ENCODE measurements around the gene GRIK2.
"Not testable (repeated sequence)": the region's sequence is repeated elsewhere in the genome, so short reads cannot be mapped to it uniquely, and the experiment has no call there.

GRIK2 gene

GRCh38 chr6:101626269-101626668, 232.8 kb downstream of the GRIK2 start:
- DNase-seq (ENCODE audit: low read depth in 2 of 2): no peak

GRCh38 chr6:101630941-101631340, 237.4 kb downstream of the GRIK2 start:
- DNase-seq (ENCODE audit: low read depth in 2 of 2): no peak

GRCh38 chr6:101633081-101633480, 239.6 kb downstream of the GRIK2 start:
- DNase-seq (ENCODE audit: low read depth in 2 of 2): no peak

GRCh38 chr6:101638865-101639264, 245.4 kb downstream of the GRIK2 start:
- DNase-seq (ENCODE audit: low read depth in 2 of 2): not testable (repeated sequence)

DNA sequence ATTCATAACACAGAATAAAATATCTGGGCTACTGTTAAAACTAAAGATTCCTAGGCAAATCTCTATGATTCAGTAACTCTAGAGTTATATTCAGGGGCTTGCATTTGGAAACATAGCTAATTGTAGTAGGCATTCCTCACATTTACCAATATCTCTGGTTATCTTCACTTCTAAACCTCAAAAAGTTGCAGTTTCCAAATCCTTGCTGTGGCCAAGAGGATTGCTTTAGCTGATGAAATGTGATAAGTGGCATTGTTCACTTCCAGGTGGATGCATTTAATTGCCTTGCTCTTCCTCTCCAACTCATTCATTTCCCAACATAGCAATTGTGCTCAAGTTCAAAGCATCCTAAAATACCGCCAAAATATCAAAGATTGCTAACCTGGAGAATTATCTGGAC, 246.6 kb downstream of the GRIK2 start:
- no peak for DNase-seq (ENCODE audit: low read depth in 2 of 2)

GRCh38 chr6:101645770-101646169, 252.3 kb downstream of the GRIK2 start:
- DNase-seq (ENCODE audit: low read depth in 2 of 2): no peak

GRCh38 chr6:101650402-101651100, 257.0 kb downstream of the GRIK2 start:
- no peak for DNase-seq (ENCODE audit: low read depth in 2 of 2)

GRCh38 chr6:101652079-101652478, 258.6 kb downstream of the GRIK2 start:
- no peak for DNase-seq (ENCODE audit: low read depth in 2 of 2)

DNA sequence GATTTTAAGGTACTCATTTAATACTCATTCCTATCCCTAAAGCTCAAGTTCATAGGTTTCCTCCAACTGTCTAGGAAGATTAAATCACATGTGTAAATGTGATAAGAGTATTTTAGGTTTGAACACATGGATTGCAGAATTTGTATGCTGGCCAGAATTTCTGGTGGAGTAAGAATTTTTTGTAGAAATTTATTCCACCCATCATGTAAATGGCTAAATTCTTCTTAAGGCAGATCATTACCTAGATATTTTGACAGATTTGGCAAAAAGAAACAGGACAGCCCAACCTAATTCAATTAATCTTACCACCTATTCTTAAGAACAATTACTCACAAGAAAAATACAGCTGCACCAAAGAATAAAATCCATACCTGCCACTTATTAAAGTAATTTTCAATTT, 261.6 kb downstream of the GRIK2 start:
- no peak for DNase-seq (ENCODE audit: low read depth in 2 of 2)

- no peak for DNase-seq (ENCODE audit: low read depth in 2 of 2)
Measured at GRCh38 chr6:101662111-101662897, 268.8 kb downstream of the GRIK2 start.

DNA sequence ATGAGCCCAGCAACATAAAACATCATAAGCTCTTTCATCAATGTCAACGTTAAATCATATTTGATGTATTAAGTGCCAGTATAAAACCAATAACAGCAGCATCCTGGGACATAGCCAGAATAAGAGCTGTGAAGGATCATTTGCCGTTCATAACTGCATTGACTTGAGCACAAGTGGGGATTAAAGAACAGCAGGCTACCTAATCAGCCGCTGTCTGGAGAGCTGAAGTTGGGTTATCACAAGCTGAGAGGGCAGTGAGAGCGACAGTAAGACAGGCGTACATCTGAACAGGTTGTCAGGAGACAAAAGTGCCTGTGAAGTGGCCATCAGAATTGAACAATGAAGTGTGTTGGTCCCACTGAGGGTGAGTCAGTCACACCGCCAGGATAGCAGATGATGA, 269.6 kb downstream of the GRIK2 start:
- no peak for DNase-seq (ENCODE audit: low read depth in 2 of 2)

DNA sequence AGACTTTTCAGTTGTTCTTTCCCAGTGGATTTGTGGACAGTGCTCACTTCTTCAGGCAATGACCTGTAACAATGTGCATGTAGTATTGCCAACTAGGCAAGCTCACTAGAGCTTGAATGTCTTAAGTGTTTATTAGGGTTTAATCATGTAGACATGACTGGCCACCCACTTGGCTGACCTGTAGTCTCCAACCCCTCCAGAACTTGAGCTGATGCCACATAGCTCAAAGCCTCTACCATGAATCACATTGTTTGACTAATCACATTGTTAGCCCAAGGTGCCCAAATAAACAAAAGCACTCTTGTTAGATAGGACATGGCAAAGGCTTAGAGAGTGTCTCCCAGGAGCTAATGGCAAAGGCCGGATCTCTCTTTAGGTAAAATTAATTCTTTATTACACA, 272.7 kb downstream of the GRIK2 start:
- DNase-seq (ENCODE audit: low read depth in 2 of 2): no peak

DNA sequence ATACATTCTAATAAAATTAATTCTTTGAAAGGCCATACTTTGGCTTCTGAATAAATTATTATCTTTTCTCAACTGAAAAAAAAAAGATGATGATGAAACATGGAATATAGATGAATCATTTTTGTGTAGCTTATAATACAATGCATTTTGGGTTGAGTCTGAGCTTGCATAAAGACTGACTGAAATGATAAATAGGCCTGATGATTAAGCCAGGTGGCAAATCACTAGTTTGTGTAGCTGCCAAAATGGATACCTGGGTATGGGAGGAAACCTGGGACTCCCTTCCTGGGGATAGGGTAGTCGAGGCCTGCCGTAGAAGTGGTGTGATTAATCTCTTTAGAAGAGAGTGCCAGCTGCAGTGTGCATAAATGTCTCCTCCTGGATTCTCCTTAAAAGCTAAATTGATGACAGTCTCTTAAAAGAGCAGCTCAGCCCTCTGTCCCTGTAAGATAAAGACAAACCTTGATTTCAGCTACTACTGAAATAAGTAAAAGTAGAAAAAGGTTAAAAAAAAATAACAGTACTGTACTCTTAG, 275.1 kb downstream of the GRIK2 start:
- no peak for DNase-seq (ENCODE audit: low read depth in 2 of 2)

DNA sequence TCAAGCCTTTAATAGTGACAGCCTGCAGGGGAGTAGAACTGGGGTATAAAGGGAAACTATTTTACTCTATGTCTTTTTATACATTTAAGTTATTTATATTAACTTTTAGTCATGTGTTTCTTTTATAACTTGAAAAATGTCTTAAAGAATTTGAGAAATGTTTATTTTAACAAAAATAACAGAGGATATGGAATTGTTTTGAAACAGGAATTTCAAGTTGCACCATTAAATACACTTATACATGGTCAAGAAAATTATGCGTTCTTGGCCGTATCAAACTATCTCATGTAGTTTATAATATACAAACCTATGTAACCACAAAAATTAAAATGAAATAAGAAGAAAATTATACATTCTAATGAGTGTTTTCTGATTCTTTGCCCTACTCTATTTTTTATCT, 282.7 kb downstream of the GRIK2 start:
- no peak for DNase-seq (ENCODE audit: low read depth in 2 of 2)

DNA sequence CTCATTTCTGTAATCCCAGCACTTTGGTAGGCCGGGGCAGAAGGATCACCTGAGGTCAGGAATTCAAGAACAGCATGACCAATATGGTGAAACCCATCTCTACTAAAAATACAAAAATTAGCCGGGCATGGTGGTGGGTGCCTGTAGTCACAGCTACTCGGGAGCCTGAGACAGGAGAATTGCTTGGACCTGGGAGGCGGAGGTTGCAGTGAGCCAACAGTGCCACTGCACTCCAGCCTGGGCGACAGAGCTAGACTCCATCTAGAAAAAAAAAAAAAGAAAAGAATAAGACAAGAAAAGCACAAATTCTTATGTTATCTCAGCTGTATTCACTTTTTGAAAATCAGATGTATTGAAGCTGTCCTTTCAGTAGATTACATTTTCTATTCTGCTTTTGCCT, 289.4 kb downstream of the GRIK2 start:
- DNase-seq (ENCODE audit: low read depth in 2 of 2): no peak

- DNase-seq (ENCODE audit: low read depth in 2 of 2): no peak
Measured at GRCh38 chr6:101683884-101684283, 290.4 kb downstream of the GRIK2 start.

- DNase-seq (ENCODE audit: low read depth in 2 of 2): no peak
Measured at GRCh38 chr6:101686653-101687052, 293.1 kb downstream of the GRIK2 start.

- DNase-seq (ENCODE audit: low read depth in 2 of 2): no peak
Measured at GRCh38 chr6:101689156-101689555, 295.6 kb downstream of the GRIK2 start.

GRCh38 chr6:101689695-101690094, 296.2 kb downstream of the GRIK2 start:
- no peak for DNase-seq (ENCODE audit: low read depth in 2 of 2)

DNA sequence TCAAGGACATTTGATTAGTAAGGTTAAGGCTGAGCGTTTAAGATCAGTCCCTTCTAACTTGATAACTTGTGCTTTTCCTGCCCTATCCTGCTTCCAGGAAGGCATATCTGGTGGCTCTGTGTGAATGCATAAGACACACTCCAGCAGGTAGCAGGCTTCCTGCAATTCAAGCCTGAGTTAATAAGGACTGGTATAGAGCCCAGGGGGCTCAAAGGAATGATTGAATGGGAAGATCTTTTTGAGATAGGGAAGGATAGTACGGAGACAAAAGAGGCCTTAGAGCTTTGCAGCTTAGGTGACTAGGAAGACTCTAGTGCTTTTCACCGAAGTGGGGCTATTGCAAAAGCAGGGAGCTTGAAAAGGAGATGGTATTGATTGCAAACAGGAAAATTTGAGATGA, 307.1 kb downstream of the GRIK2 start:
- DNase-seq (ENCODE audit: low read depth in 2 of 2): no peak

DNA sequence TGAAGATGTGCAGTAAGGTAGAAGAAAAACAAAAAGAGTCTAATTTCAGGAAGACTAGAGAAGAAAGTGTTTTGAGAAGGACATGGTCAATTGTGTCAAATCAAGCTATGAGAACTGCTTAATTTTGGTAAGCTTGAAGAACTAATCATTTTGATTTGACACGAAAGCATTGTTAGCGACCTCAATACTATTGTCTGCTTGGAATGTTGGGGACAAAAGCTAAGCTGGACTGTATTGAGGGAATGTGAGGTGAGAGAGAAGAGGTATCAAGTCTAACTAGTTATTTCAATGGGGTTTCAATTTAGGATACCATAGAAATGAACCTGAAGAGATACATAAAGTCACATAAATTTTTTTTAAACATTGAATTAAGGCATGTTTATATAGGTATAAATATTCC, 309.8 kb downstream of the GRIK2 start:
- DNase-seq (ENCODE audit: low read depth in 2 of 2): no peak

DNA sequence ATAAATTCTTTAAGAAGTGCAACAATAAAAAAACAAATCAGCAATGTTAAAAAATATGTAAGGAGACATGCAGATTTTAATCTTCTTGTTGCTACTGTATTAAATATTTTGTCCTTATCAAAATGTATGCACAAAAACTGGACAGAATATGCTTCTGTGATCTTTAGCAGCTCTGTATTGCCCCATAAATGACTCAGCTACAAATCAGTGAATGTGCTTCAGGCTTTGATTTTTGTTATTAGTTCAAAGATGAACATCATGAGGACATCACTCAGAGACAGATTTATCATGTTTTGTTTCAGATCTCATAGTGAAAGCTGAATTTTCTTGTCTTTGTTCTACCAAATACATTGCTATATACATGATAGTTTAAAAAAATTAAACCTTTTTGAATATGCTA, 312.4 kb downstream of the GRIK2 start:
- no peak for DNase-seq (ENCODE audit: low read depth in 2 of 2)

DNA sequence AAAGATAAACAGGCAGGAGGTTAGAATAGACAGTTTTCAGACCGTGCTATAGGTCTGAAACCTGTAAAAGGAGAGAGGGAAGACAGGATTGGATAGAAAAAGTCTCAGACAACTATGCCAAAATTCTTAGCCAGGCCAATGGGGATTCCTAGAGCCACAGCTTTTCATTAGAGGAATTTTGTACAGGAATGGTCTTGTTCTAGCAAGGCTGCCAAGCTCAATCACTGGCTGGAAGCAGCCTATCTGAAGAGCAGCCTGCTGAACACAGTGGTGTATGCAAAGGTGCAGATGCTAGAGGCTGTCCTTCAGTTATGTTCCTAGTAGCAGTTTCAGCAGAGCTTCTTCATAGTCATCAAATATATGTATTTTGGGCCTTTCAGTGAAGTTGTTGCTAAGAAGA, 313.1 kb downstream of the GRIK2 start:
- no peak for DNase-seq (ENCODE audit: low read depth in 2 of 2)

All from activated CD8-positive, alpha-beta memory T cell treated with anti-CD3 and anti-CD28 coated beads for 4 hours (primary cell).